Measurements from ENCODE around the gene LMBRD1. TPM values are rescaled to one million over a fixed set of nuclear protein-coding genes. Genes with fewer than 3 reads are reported as not detected.
A peak's percentile ranks its signal among the peaks of the same experiment; 100 is the strongest.

The LMBRD1 gene
- total and polyA plus RNA-seq, 2 experiments from 2014 or later, result 36.7 to 42.0 TPM

GRCh38 chr6:69817358-69817757 lies 20.5 kb upstream of the LMBRD1 start:
- no peaks in the 10 kb centered on the region for H3K27me3 ChIP-seq (replicated peaks; ENCODE audit: insufficient read depth)
- no peaks in the 10 kb centered on the region for H3K9me3 ChIP-seq (ENCODE audit: low read depth)
- no peak overlapping the region for H3K27ac ChIP-seq
- H3K4me2 ChIP-seq (ENCODE audit: unreplicated experiment), result no peak overlapping the region
- no peaks in the 10 kb centered on the region for H3K36me3 ChIP-seq (ENCODE audit: low read depth)
- no peak overlapping the region for H2AFZ ChIP-seq
- H3K79me2 ChIP-seq (ENCODE audit: insufficient read depth), result no peaks in the 10 kb centered on the region
- no peaks in the 10 kb centered on the region for H3K4me1 ChIP-seq (ENCODE audit: insufficient read depth)
- no peaks in the 10 kb centered on the region for H3F3A ChIP-seq (ENCODE audit: insufficient read depth)
- DNase-seq, result no peak
- no peaks in the 10 kb centered on the region for H3K9me2 ChIP-seq (ENCODE audit: insufficient read depth)
- H4K20me1 ChIP-seq (ENCODE audit: insufficient read depth), result no peaks in the 10 kb centered on the region
- TF ChIP-seq EZH2 (IDR thresholded peaks at IDR 0.05; ENCODE audit: insufficient read depth, poor library complexity, severe bottlenecking), result no peak
- no peak for TF ChIP-seq EZH2phosphoT487 (IDR thresholded peaks at IDR 0.05; ENCODE audit: insufficient read depth, low read depth)
- H3K4me3 ChIP-seq, result no peak overlapping the region
- in situ Hi-C loops (cut with MboI), result no loop called here
- H3K9ac ChIP-seq, result no peak overlapping the region

- H2AFZ ChIP-seq, result 0 out of 2 replicates have a peak overlapping the region, but pooled peaks have one; percentile 30
- H3K4me2 ChIP-seq (ENCODE audit: unreplicated experiment), result no peak overlapping the region
- no peaks in the 10 kb centered on the region for H3K79me2 ChIP-seq (ENCODE audit: insufficient read depth)
- no peak overlapping the region for H3K9ac ChIP-seq
- H3F3A ChIP-seq (ENCODE audit: insufficient read depth), result no peaks in the 10 kb centered on the region
- no peaks in the 10 kb centered on the region for H3K36me3 ChIP-seq (ENCODE audit: low read depth)
- H3K4me1 ChIP-seq (ENCODE audit: insufficient read depth), result no peaks in the 10 kb centered on the region
- no peaks in the 10 kb centered on the region for H4K20me1 ChIP-seq (ENCODE audit: insufficient read depth)
- DNase-seq, result no peak
- no peak overlapping the region for H3K4me3 ChIP-seq
- TF ChIP-seq EZH2 (IDR thresholded peaks at IDR 0.05; ENCODE audit: insufficient read depth, poor library complexity, severe bottlenecking), result no peak
- no peak for TF ChIP-seq EZH2phosphoT487 (IDR thresholded peaks at IDR 0.05; ENCODE audit: insufficient read depth, low read depth)
- no peak overlapping the region for H3K27ac ChIP-seq
- no peaks in the 10 kb centered on the region for H3K9me2 ChIP-seq (ENCODE audit: insufficient read depth)
- WGBS, 2 experiments (ENCODE audit: low coverage in 1 of 2, low lambda C conversion rate in 2 of 2, missing lambda C conversion rate in 2 of 2), result 64 to 74% methylated on average over 3 of the region's 3 CpGs
- H3K27me3 ChIP-seq (replicated peaks; ENCODE audit: insufficient read depth), result no peaks in the 10 kb centered on the region
- no peaks in the 10 kb centered on the region for H3K9me3 ChIP-seq (ENCODE audit: low read depth)
- in situ Hi-C loops (cut with MboI), result no loop called here
Observed at GRCh38 chr6:69816569-69816968, 19.8 kb upstream of the LMBRD1 start.

DNA sequence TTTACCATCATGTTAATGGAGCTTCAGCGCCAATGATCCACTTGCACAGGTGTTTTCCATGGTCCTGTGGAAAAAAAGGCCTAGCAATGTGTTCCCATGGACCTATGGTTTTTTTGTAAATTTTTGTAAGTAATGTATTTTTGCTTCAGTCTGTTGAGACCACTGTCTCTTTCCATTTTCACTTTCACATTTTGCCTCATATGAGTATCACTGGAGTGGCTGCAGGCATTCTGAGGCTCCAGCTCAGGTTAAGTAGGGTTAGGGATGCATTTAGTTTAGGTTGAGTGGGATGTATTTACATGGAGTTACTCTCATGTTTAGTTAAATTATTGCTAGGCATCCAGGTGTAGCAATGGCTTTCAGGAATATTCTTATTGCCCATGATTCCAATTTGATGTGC lies 19.2 kb upstream of the LMBRD1 start:
- no peak overlapping the region for H3K4me3 ChIP-seq
- no peaks in the 10 kb centered on the region for H3K9me3 ChIP-seq (ENCODE audit: low read depth)
- no peaks in the 10 kb centered on the region for H3K27me3 ChIP-seq (replicated peaks; ENCODE audit: insufficient read depth)
- no peaks in the 10 kb centered on the region for H3F3A ChIP-seq (ENCODE audit: insufficient read depth)
- no peaks in the 10 kb centered on the region for H3K9me2 ChIP-seq (ENCODE audit: insufficient read depth)
- DNase-seq, result no peak
- no peaks in the 10 kb centered on the region for H3K36me3 ChIP-seq (ENCODE audit: low read depth)
- H3K4me2 ChIP-seq (ENCODE audit: unreplicated experiment), result no peak overlapping the region
- TF ChIP-seq EZH2 (IDR thresholded peaks at IDR 0.05; ENCODE audit: insufficient read depth, poor library complexity, severe bottlenecking) (no peak), EZH2phosphoT487 (IDR thresholded peaks at IDR 0.05; ENCODE audit: insufficient read depth, low read depth) (no peak)
- H3K9ac ChIP-seq, result no peak overlapping the region
- no peak overlapping the region for H2AFZ ChIP-seq
- no peak overlapping the region for H3K27ac ChIP-seq
- 79 to 83% methylated on average over 1 of the region's 1 CpG for WGBS, 2 experiments (ENCODE audit: low coverage in 1 of 2, low lambda C conversion rate in 2 of 2, missing lambda C conversion rate in 2 of 2)
- in situ Hi-C loops (cut with MboI), result no loop called here
- no peaks in the 10 kb centered on the region for H3K4me1 ChIP-seq (ENCODE audit: insufficient read depth)
- no peaks in the 10 kb centered on the region for H4K20me1 ChIP-seq (ENCODE audit: insufficient read depth)
- H3K79me2 ChIP-seq (ENCODE audit: insufficient read depth), result no peaks in the 10 kb centered on the region

DNA sequence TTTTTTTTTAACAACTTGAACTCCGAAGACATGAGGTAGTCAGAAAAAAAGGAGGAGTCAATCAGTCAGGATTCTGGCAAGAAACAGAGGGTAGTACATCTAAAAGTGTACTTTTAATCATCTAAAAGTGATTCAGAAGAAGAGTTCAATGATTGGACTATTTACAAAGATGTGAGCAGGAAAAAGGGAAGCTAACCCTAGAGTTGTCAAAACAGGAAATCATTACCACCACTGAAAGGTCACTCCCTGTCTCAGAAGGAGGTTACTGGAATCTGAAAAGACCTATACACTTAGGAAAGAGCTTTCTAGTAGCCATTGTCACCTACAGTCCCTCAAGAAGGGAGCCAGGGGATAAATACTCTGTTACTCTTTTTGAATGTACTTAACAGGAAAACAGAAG lies 16.7 kb upstream of the LMBRD1 start:
- Histone ChIP-seq H3K4me3 (no peak overlapping the region), H2AFZ (peak overlapping the region; percentile 75), H3K4me2 (ENCODE audit: unreplicated experiment) (no peak overlapping the region), H3K27ac (no peak overlapping the region), H3F3A (ENCODE audit: insufficient read depth) (no peaks in the 10 kb centered on the region), H3K9me3 (ENCODE audit: low read depth) (no peaks in the 10 kb centered on the region), H3K9me2 (ENCODE audit: insufficient read depth) (no peaks in the 10 kb centered on the region), H3K4me1 (ENCODE audit: insufficient read depth) (no peaks in the 10 kb centered on the region), H3K36me3 (ENCODE audit: low read depth) (no peaks in the 10 kb centered on the region), H4K20me1 (ENCODE audit: insufficient read depth) (no peaks in the 10 kb centered on the region), H3K9ac (no peak overlapping the region), H3K79me2 (ENCODE audit: insufficient read depth) (no peaks in the 10 kb centered on the region), H3K27me3 (replicated peaks; ENCODE audit: insufficient read depth) (no peaks in the 10 kb centered on the region)
- WGBS, 2 experiments (ENCODE audit: low coverage in 1 of 2, low lambda C conversion rate in 2 of 2, missing lambda C conversion rate in 2 of 2), result 77 to 79% methylated on average over 1 of the region's 1 CpG
- in situ Hi-C loops (cut with MboI), result no loop called here
- TF ChIP-seq EZH2phosphoT487 (IDR thresholded peaks at IDR 0.05; ENCODE audit: insufficient read depth, low read depth), result no peak
- DNase-seq, result no peak

- Histone ChIP-seq H3K4me2 (ENCODE audit: unreplicated experiment) (no peak overlapping the region), H4K20me1 (ENCODE audit: insufficient read depth) (no peaks in the 10 kb centered on the region), H3K27ac (no peak overlapping the region), H3F3A (ENCODE audit: insufficient read depth) (no peaks in the 10 kb centered on the region), H2AFZ (peak overlapping the region; percentile 75; the same call in 1 of the 2 replicates), H3K79me2 (ENCODE audit: insufficient read depth) (no peaks in the 10 kb centered on the region), H3K4me1 (ENCODE audit: insufficient read depth) (no peaks in the 10 kb centered on the region), H3K27me3 (replicated peaks; ENCODE audit: insufficient read depth) (no peaks in the 10 kb centered on the region), H3K9me3 (ENCODE audit: low read depth) (no peaks in the 10 kb centered on the region), H3K4me3 (no peak overlapping the region), H3K9ac (no peak overlapping the region), H3K36me3 (ENCODE audit: low read depth) (no peaks in the 10 kb centered on the region), H3K9me2 (ENCODE audit: insufficient read depth) (no peaks in the 10 kb centered on the region)
- WGBS, 2 experiments (ENCODE audit: low coverage in 1 of 2, low lambda C conversion rate in 2 of 2, missing lambda C conversion rate in 2 of 2), result 17 to 20% methylated on average over 4 of the region's 4 CpGs
- in situ Hi-C loops (cut with MboI), result no loop called here
- TF ChIP-seq EZH2phosphoT487 (IDR thresholded peaks at IDR 0.05; ENCODE audit: insufficient read depth, low read depth) (no peak), EZH2 (IDR thresholded peaks at IDR 0.05; ENCODE audit: insufficient read depth, poor library complexity, severe bottlenecking) (no peak)
- no peak for DNase-seq
Observed at GRCh38 chr6:69812746-69813427, 16.1 kb upstream of the LMBRD1 start.
